ENCODE data around the gene DOCK2. TPM values are rescaled to one million over a fixed set of nuclear protein-coding genes. Genes with fewer than 3 reads are reported as not detected.

DOCK2 gene
- total and polyA plus RNA-seq, 2 donors (not counting 1 experiment from before 2014, with no cell fraction given) = 112 to 330 TPM

- Histone ChIP-seq H3K9ac (ENCODE audit: low read length) (no peak overlapping the region), H3K36me3 (replicated peaks in 1 of 2; ENCODE audit: control extremely low read depth in 1 of 2, control insufficient read depth in 1 of 2, extremely low read depth in 1 of 2, insufficient read depth in 2 of 2, low read length in 1 of 2) (peaks cover 6 to 25% of the 10 kb centered on the region in 2 experiments), H3K9me3 (ENCODE audit: control extremely low read depth in 1 of 3, control insufficient read depth in 2 of 3, insufficient read depth in 1 of 3, low read length in 2 of 3) (no peaks in the 10 kb centered on the region), H2AFZ (ENCODE audit: insufficient read depth, low read depth, low read length, poor library complexity, severe bottlenecking) (no peak overlapping the region), H3K27ac (ENCODE audit: low read length in 2 of 2) (no peak overlapping the region), H3K79me2 (ENCODE audit: control insufficient read depth, insufficient read depth, low read length) (peaks cover 8% of the 10 kb centered on the region), H3K4me1 (ENCODE audit: control insufficient read depth in 2 of 2, insufficient read depth in 2 of 2, low read length in 2 of 2) (no peaks in the 10 kb centered on the region), H3K4me3 (ENCODE audit: control extremely low read depth in 1 of 5, extremely low read depth in 1 of 5, insufficient read depth in 1 of 5, low read depth in 2 of 5, low read length in 4 of 5) (no peak overlapping the region), H3K4me2 (replicated peaks; ENCODE audit: low read depth, low read length, poor library complexity, severe bottlenecking) (no peak overlapping the region), H3K27me3 (replicated peaks in 1 of 4; ENCODE audit: control extremely low read depth in 1 of 4, control insufficient read depth in 3 of 4, insufficient read depth in 4 of 4, low read length in 3 of 4) (no peaks in the 10 kb centered on the region), H4K20me1 (ENCODE audit: control insufficient read depth, insufficient read depth, low read length, poor library complexity, severe bottlenecking) (peaks cover 23% of the 10 kb centered on the region)
- Mint-ChIP-seq H3K4me1 (peaks cover 10% of the 10 kb centered on the region), H3K27ac (peak overlapping the region; percentile 10), H3K9me3 (ENCODE audit: insufficient read depth) (no peaks in the 10 kb centered on the region), H3K27me3 (no peaks in the 10 kb centered on the region), H3K4me3 (no peak overlapping the region)
- DNase-seq = no peak
- TF ChIP-seq CTCF (IDR thresholded peaks at IDR 0.05) (no peak), EZH2 (IDR thresholded peaks at IDR 0.05; ENCODE audit: borderline replicate concordance, insufficient read depth, low read depth, low read length, poor library complexity, severe bottlenecking) (no peak)
- CTCF ChIA-PET = no interaction called here
- no peak for ATAC-seq (ENCODE audit: low read depth)
- intact Hi-C loops (cut with micrococcal nuclease) = no loop called here
- POLR2A ChIA-PET = no interaction called here
- WGBS (ENCODE audit: insufficient coverage) = 80% methylated on average over 1 of the region's 2 CpGs
These were observed 267.0 kb downstream of the DOCK2 start for GRCh38 chr5:169904059-169904458.

GRCh38 chr5:169904508-169904907 lies 267.4 kb downstream of the DOCK2 start:
- no peak overlapping the region for H3K9ac ChIP-seq (ENCODE audit: low read length)
- H4K20me1 ChIP-seq (ENCODE audit: control insufficient read depth, insufficient read depth, low read length, poor library complexity, severe bottlenecking) = peaks cover 24% of the 10 kb centered on the region
- no peak overlapping the region for H3K4me3 Mint-ChIP-seq
- H3K9me3 Mint-ChIP-seq (ENCODE audit: insufficient read depth) = no peaks in the 10 kb centered on the region
- H3K27me3 Mint-ChIP-seq = no peaks in the 10 kb centered on the region
- no peak for ATAC-seq (ENCODE audit: low read depth)
- no peak overlapping the region for H2AFZ ChIP-seq (ENCODE audit: insufficient read depth, low read depth, low read length, poor library complexity, severe bottlenecking)
- H3K36me3 ChIP-seq (replicated peaks in 1 of 2; ENCODE audit: control extremely low read depth in 1 of 2, control insufficient read depth in 1 of 2, extremely low read depth in 1 of 2, insufficient read depth in 2 of 2, low read length in 1 of 2) = peaks cover 6 to 25% of the 10 kb centered on the region in 2 experiments
- no peaks in the 10 kb centered on the region for H3K9me3 ChIP-seq (ENCODE audit: control extremely low read depth in 1 of 3, control insufficient read depth in 2 of 3, insufficient read depth in 1 of 3, low read length in 2 of 3)
- H3K27ac Mint-ChIP-seq = no peak overlapping the region
- peaks cover 8% of the 10 kb centered on the region for H3K79me2 ChIP-seq (ENCODE audit: control insufficient read depth, insufficient read depth, low read length)
- POLR2A ChIA-PET = no interaction called here
- no peak for TF ChIP-seq EZH2 (IDR thresholded peaks at IDR 0.05; ENCODE audit: borderline replicate concordance, insufficient read depth, low read depth, low read length, poor library complexity, severe bottlenecking)
- no peak for TF ChIP-seq CTCF (IDR thresholded peaks at IDR 0.05)
- H3K27ac ChIP-seq (ENCODE audit: low read length in 2 of 2) = no peak overlapping the region
- H3K4me2 ChIP-seq (replicated peaks; ENCODE audit: low read depth, low read length, poor library complexity, severe bottlenecking) = no peak overlapping the region
- intact Hi-C loops (cut with micrococcal nuclease) = no loop called here
- WGBS (ENCODE audit: insufficient coverage) = 90% methylated on average over 3 of the region's 5 CpGs
- CTCF ChIA-PET = no interaction called here
- no peaks in the 10 kb centered on the region for H3K27me3 ChIP-seq (replicated peaks in 1 of 4; ENCODE audit: control extremely low read depth in 1 of 4, control insufficient read depth in 3 of 4, insufficient read depth in 4 of 4, low read length in 3 of 4)
- no peaks in the 10 kb centered on the region for H3K4me1 ChIP-seq (ENCODE audit: control insufficient read depth in 2 of 2, insufficient read depth in 2 of 2, low read length in 2 of 2)
- H3K4me3 ChIP-seq (ENCODE audit: control extremely low read depth in 1 of 5, extremely low read depth in 1 of 5, insufficient read depth in 1 of 5, low read depth in 2 of 5, low read length in 4 of 5) = no peak overlapping the region
- H3K4me1 Mint-ChIP-seq = peaks cover 10% of the 10 kb centered on the region
- DNase-seq = no peak
